AG04449 (cell line): ENCODE results near the gene SLC22A12.
"Not testable (repeated sequence)": the region's sequence is repeated elsewhere in the genome, so short reads cannot be mapped to it uniquely, and the experiment has no call there.

Experiments
- CTCF ChIA-PET: fragments of 350-600 bp; formaldehyde crosslinking; extraction: SDS; loops from one replicate; lab custom pipeline; 2021; ENCODE audit warnings: antibody characterized with exemption; lab: Yijun Ruan, JAX
- POLR2A ChIA-PET: fragments of 400-600, 350-600 bp; formaldehyde crosslinking; extraction: SDS; loops from one replicate; lab custom pipeline; 2020; ENCODE audit warnings: antibody characterized with exemption, inconsistent platforms; lab: Yijun Ruan, JAX
- DNase-seq: peaks from one replicate; pipeline ENCODE4 v3.0.0-alpha.2; 2010; ENCODE audit warnings: low read depth, low spot score
- H3K4me3 ChIP-seq: 2 replicates; pipeline ENCODE4 v1.5.1; 2011; ENCODE audit warnings: low read depth, mild to moderate bottlenecking, control low read depth, low read length
- CTCF ChIP-seq: IDR thresholded peaks from one replicate; pipeline ENCODE4 v1.5.1; 2011; ENCODE audit warnings: mild to moderate bottlenecking, moderate library complexity, low read length, control low read depth, inconsistent platforms; ENCODE audit not compliant: insufficient read depth; ENCODE audit errors: missing control alignments

SLC22A12 gene

GRCh38 chr11:64558065-64558745, 32.8 kb upstream of the SLC22A12 start:
- CTCF ChIA-PET, result interaction anchor here (0.9 to 2.0 kb wide), 3 partner anchors 93 to 109 kb away, joined by 3 to 9 read pairs (median 6); no protein-coding TSS in a partner anchor
- no peak for DNase-seq
- no peak overlapping the region for H3K4me3 ChIP-seq
- TF ChIP-seq CTCF, result no peak
- POLR2A ChIA-PET, result no interaction called here

- CTCF ChIA-PET, result interaction anchor here (0.9 to 2.0 kb wide), 3 partner anchors 92 to 109 kb away, joined by 3 to 9 read pairs (median 6); no protein-coding TSS in a partner anchor
Measured at GRCh38 chr11:64558869-64559268, 32.2 kb upstream of the SLC22A12 start.

GRCh38 chr11:64559351-64560138, 31.5 kb upstream of the SLC22A12 start:
- CTCF ChIA-PET, result interaction anchor here (1.1 to 2.0 kb wide), 2 partner anchors 91 to 93 kb away, joined by 3 to 6 read pairs; no protein-coding TSS in a partner anchor
- no peak for DNase-seq
- TF ChIP-seq CTCF, result no peak
- no peak overlapping the region for H3K4me3 ChIP-seq
- POLR2A ChIA-PET, result no interaction called here

More at GRCh38 chr11:64558869-64559268, 32.2 kb upstream of the SLC22A12 start:
- no peak for TF ChIP-seq CTCF
- H3K4me3 ChIP-seq, result no peak overlapping the region
- no peak for DNase-seq
- POLR2A ChIA-PET, result no interaction called here

GRCh38 chr11:64560139-64560771, 30.8 kb upstream of the SLC22A12 start:
- no peak overlapping the region for H3K4me3 ChIP-seq
- no peak for TF ChIP-seq CTCF
- no peak for DNase-seq
- ChIA-PET CTCF (interaction anchor here (1.1 kb wide), 1 partner anchor 92 kb away, joined by 3 read pairs; no protein-coding TSS in a partner anchor), POLR2A (no interaction called here)

GRCh38 chr11:64560941-64561340, 30.1 kb upstream of the SLC22A12 start:
- ChIA-PET CTCF (interaction anchor here (1.1 kb wide), 1 partner anchor 91 kb away, joined by 3 read pairs; no protein-coding TSS in a partner anchor), POLR2A (no interaction called here)
- no peak for TF ChIP-seq CTCF

GRCh38 chr11:64561429-64561828, 29.6 kb upstream of the SLC22A12 start:
- CTCF ChIA-PET, POLR2A ChIA-PET, H3K4me3 ChIP-seq, DNase-seq: not testable (repeated sequence)

More at GRCh38 chr11:64560941-64561340, 30.1 kb upstream of the SLC22A12 start:
- DNase-seq, result no peak
- H3K4me3 ChIP-seq, result no peak overlapping the region
